Caco-2 (cell line): Measurements from ENCODE around the gene GSG1L. TPM values are rescaled to one million over a fixed set of nuclear protein-coding genes. Genes with fewer than 3 reads are reported as not detected.

ENCODE experiments used
- BruUV-seq: library from RNA; stranded (reverse); fragments of 400-500 nt; replicated peaks from 2 replicates; lab custom pipeline; 2021; lab: Mats Ljungman, UMichigan
- CTCF ChIA-PET: fragments of 300-600 bp; sonication (Branson Sonifier 250); formaldehyde crosslinking; loops from one replicate; lab custom pipeline; 2022; ENCODE audit warnings: antibody characterized with exemption; lab: Charles Lee
- POLR2A ChIA-PET: fragments of 300-600 bp; sonication (Branson Sonifier 250); formaldehyde crosslinking; loops from one replicate; lab custom pipeline; 2022; ENCODE audit warnings: antibody characterized with exemption; lab: Charles Lee
- DNase-seq, 2 experiments: peaks; one replicate each; pipeline versions ENCODE4 v3.0.0 to v3.0.0-alpha.2; 2020 to 2022
- H3K27me3 ChIP-seq: replicated peaks from 2 replicates; pipeline ENCODE4 v1.6.0; 2011; ENCODE audit warnings: low read length; ENCODE audit not compliant: control insufficient read depth, insufficient read depth
- H3K36me3 ChIP-seq: 2 replicates; pipeline ENCODE4 v1.5.1; 2011; ENCODE audit warnings: low read length; ENCODE audit not compliant: control insufficient read depth, insufficient read depth
- H3K4me1 ChIP-seq: fragments of 250-450 bp; sonication (Bioruptor Pico); 2 replicates; pipeline ENCODE4 v1.5.1; 2020; ENCODE audit warnings: mild to moderate bottlenecking
- H3K4me3 ChIP-seq: 2 replicates; pipeline ENCODE4 v1.5.1; 2011; ENCODE audit warnings: low read depth, mild to moderate bottlenecking, control low read depth, low read length
- H3K9me3 ChIP-seq: fragments of 250-450 bp; sonication (Bioruptor Pico); 2 replicates; pipeline ENCODE4 v1.5.1; 2020; ENCODE audit warnings: mild to moderate bottlenecking, moderate library complexity
- H3K27ac Mint-ChIP-seq: one replicate; pipeline ENCODE4 v1.8.0; 2022; ENCODE audit warnings: mixed read lengths; ENCODE audit not compliant: unreplicated experiment
- H3K27me3 Mint-ChIP-seq: one replicate; pipeline ENCODE4 v1.8.0; 2022; ENCODE audit warnings: mixed read lengths; ENCODE audit not compliant: insufficient read depth, unreplicated experiment
- H3K36me3 Mint-ChIP-seq: one replicate; pipeline ENCODE4 v1.8.0; 2022; ENCODE audit warnings: mild to moderate bottlenecking, mixed read lengths; ENCODE audit not compliant: insufficient read depth, unreplicated experiment
- H3K4me1 Mint-ChIP-seq: one replicate; pipeline ENCODE4 v1.8.0; 2022; ENCODE audit warnings: low read depth, mixed read lengths; ENCODE audit not compliant: unreplicated experiment
- H3K4me3 Mint-ChIP-seq: one replicate; pipeline ENCODE4 v1.8.0; 2022; ENCODE audit warnings: mild to moderate bottlenecking, moderate library complexity, mixed read lengths; ENCODE audit not compliant: unreplicated experiment
- H3K9me3 Mint-ChIP-seq: one replicate; pipeline ENCODE4 v1.8.0; 2022; ENCODE audit warnings: mixed read lengths; ENCODE audit not compliant: unreplicated experiment
- CTCF ChIP-seq, 2 experiments: fragments of 200-600 bp in 1 of 2; IDR thresholded peaks; 1 replicate in 1 of 2; 2 replicates in 1 of 2; pipeline versions ENCODE4 v1.5.1 to v1.8.0; 2011 to 2022; ENCODE audit warnings: antibody characterized with exemption in 1 of 2, control low read depth in 1 of 2, inconsistent platforms in 1 of 2, low read depth in 1 of 2, low read length in 1 of 2, mild to moderate bottlenecking in 1 of 2, moderate library complexity in 1 of 2; ENCODE audit not compliant: insufficient read depth in 1 of 2, severe bottlenecking in 1 of 2, unreplicated experiment in 1 of 2
- intact Hi-C: fragments of 100-400 bp; cut with micrococcal nuclease; formaldehyde crosslinking; loops from one replicate; pipeline ENCODE4 v1.10.0; 2022; ENCODE audit not compliant: unreplicated experiment
- total RNA-seq: library from RNA; stranded (reverse); gene quantifications from 2 replicates; pipeline ENCODE4 v1.2.3, GENCODE V29; 2022

Gene GSG1L
- total RNA-seq, 1 experiment from 2014 or later = not detected

GRCh38 chr16:28092721-28093384 lies 29.3 kb upstream of the GSG1L start:
- CTCF ChIA-PET = no interaction called here
- H3K4me1 Mint-ChIP-seq = no peaks in the 10 kb centered on the region
- no peaks in the 10 kb centered on the region for H3K9me3 Mint-ChIP-seq
- H3K4me3 ChIP-seq = no peak overlapping the region
- no peaks in the 10 kb centered on the region for H3K4me1 ChIP-seq
- no peaks in the 10 kb centered on the region for H3K27me3 Mint-ChIP-seq
- POLR2A ChIA-PET = no interaction called here
- no peaks in the 10 kb centered on the region for H3K9me3 ChIP-seq
- no peaks in the 10 kb centered on the region for H3K36me3 ChIP-seq
- DNase-seq = no peak
- no TSS peak for BruUV-seq
- H3K27me3 ChIP-seq = no peaks in the 10 kb centered on the region
- H3K36me3 Mint-ChIP-seq = peaks cover 51% of the 10 kb centered on the region
- no peak overlapping the region for H3K4me3 Mint-ChIP-seq
- intact Hi-C loops = no loop called here
- TF ChIP-seq CTCF (IDR thresholded peaks at IDR 0.05; ENCODE audit: insufficient read depth in 1 of 2, low read depth in 1 of 2, low read length in 1 of 2, severe bottlenecking in 1 of 2, unreplicated experiment in 1 of 2) = no peak
- no peak overlapping the region for H3K27ac Mint-ChIP-seq

GRCh38 chr16:28091656-28092055 lies 28.1 kb upstream of the GSG1L start:
- BruUV-seq = no TSS peak
- H3K9me3 Mint-ChIP-seq = no peaks in the 10 kb centered on the region
- H3K36me3 ChIP-seq = no peaks in the 10 kb centered on the region
- no peaks in the 10 kb centered on the region for H3K27me3 Mint-ChIP-seq
- no peak for DNase-seq
- H3K36me3 Mint-ChIP-seq = peaks cover 39% of the 10 kb centered on the region
- no peaks in the 10 kb centered on the region for H3K4me1 Mint-ChIP-seq
- no peak overlapping the region for H3K4me3 ChIP-seq
- ChIA-PET POLR2A (interaction anchor here (0.6 kb wide), 1 partner anchor 110 kb away, joined by 4 read pairs; no protein-coding TSS in a partner anchor), CTCF (no interaction called here)
- intact Hi-C loops = no loop called here
- TF ChIP-seq CTCF (IDR thresholded peaks at IDR 0.05; ENCODE audit: insufficient read depth in 1 of 2, low read depth in 1 of 2, low read length in 1 of 2, severe bottlenecking in 1 of 2, unreplicated experiment in 1 of 2) = no peak
- no peaks in the 10 kb centered on the region for H3K4me1 ChIP-seq
- H3K27ac Mint-ChIP-seq = no peak overlapping the region
- no peaks in the 10 kb centered on the region for H3K27me3 ChIP-seq
- no peak overlapping the region for H3K4me3 Mint-ChIP-seq
- no peaks in the 10 kb centered on the region for H3K9me3 ChIP-seq

GRCh38 chr16:28090646-28091377 lies 27.3 kb upstream of the GSG1L start:
- Histone ChIP-seq H3K27me3 (no peaks in the 10 kb centered on the region), H3K9me3 (no peaks in the 10 kb centered on the region), H3K36me3 (no peaks in the 10 kb centered on the region), H3K4me1 (no peaks in the 10 kb centered on the region), H3K4me3 (no peak overlapping the region)
- peaks cover 35% of the 10 kb centered on the region for H3K36me3 Mint-ChIP-seq
- TF ChIP-seq CTCF (IDR thresholded peaks at IDR 0.05; ENCODE audit: insufficient read depth in 1 of 2, low read depth in 1 of 2, low read length in 1 of 2, severe bottlenecking in 1 of 2, unreplicated experiment in 1 of 2) = no peak
- no peak overlapping the region for H3K4me3 Mint-ChIP-seq
- no peak overlapping the region for H3K27ac Mint-ChIP-seq
- no peaks in the 10 kb centered on the region for H3K4me1 Mint-ChIP-seq
- H3K9me3 Mint-ChIP-seq = no peaks in the 10 kb centered on the region
- ChIA-PET CTCF (no interaction called here), POLR2A (no interaction called here)
- H3K27me3 Mint-ChIP-seq = no peaks in the 10 kb centered on the region
- intact Hi-C loops = no loop called here
- BruUV-seq = no TSS peak
- DNase-seq = no peak
